Left cardiac atrium (tissue), 4 donors: ENCODE measurements around the gene GSK3B. TPM values are rescaled to one million over a fixed set of nuclear protein-coding genes. Genes with fewer than 3 reads are reported as not detected.
"Not testable (repeated sequence)": the region's sequence is repeated elsewhere in the genome, so short reads cannot be mapped to it uniquely, and the experiment has no call there.

Experiments used
- ATAC-seq, 2 donors: fragments of 200-7000 bp; cut with Tn5 transposase; one replicate each; pipeline ENCODE4 v1.9.1; 2020; ENCODE audit warnings: mild to moderate bottlenecking in 2 of 2, moderate library complexity in 2 of 2
- DNase-seq: peaks from one replicate; pipeline ENCODE4 v3.0.0-alpha.2; 2020
- intact Hi-C, 2 donors: fragments of 100-400 bp; cut with DNase I; formaldehyde crosslinking; loops; one replicate each; pipeline versions ENCODE4 v1.14.1 to v1.15.1; 2022 to 2023
- total RNA-seq, 2 donors: library from RNA; stranded (reverse); fragmentation: NEBNext Ultra II Directional; extraction: Animal tissue kit (Norgen Biotek cat#: 25700); gene quantifications; one replicate each; pipeline ENCODE4 v1.2.1, GENCODE V29; 2021
- donor health status: DM: no; HTN: yes; CAD: no.
- donor health status: DM: no; HTN: yes; CAD: no; lungs with severe emphysema.
- donor health status: DM: yes; HTN: yes; CAD: no.
- donor health status: Dilated cardiomyopathy.

Gene GSK3B
- total RNA-seq, 2 donors from 2014 or later = 37.0 to 39.1 TPM

DNA sequence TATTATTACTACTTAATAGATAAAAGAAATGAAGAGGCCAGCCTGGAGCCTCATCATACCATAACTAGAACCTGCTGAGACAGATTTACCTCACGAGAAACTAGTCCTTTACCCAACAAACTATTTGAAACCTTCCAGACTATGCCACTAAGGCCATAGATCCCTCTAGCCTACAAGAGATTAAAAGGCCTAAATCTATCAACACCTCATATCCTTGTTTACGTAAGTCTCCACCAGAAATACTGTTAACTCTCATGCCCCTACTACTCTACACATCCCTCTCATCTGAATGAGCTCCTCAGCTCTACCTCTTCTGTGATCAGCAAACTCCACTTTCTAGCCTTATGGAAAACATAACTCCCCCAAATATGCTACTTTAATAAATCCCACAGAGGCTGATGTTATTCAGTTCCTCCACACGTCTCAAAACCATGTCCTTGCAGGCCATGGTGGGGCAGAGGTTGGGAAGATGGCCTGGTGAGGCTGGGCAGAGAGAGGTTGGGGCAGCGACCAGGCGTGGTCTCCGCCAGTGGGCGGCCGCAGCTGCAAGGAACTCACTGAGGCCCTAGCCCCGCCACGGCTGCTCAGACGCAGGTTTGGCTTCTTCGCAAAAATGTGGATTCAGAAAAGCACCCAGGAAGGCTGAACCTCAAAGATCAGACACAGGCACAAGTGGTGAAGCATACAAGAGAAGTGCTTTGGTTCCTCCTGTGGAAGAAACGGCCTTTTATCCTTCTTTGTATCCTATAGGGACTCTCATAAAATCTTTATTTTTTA is 65.8 kb downstream of the GSK3B start:
- intact Hi-C loops = no loop called here
- DNase-seq = no peak
- peak; percentile 33 to 38 for ATAC-seq

DNA sequence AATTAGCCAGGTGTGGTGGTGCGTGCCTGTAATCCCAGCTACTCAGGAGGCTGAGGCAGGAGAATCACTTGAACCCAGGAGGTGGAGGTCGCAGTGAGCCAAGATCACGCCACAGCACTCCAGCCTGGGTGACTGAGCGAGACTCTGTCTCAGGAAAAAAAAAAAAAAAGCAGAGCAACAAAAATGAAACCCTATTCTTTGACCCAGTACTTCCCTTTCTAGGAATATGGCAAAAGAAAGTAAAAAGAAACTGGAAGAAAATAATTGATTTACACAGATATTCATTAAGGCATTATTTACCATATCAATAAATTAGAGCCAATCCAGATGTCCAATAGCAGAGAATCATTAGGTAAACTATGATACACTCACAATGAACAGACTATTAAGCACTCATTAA is 67.0 kb downstream of the GSK3B start:
- intact Hi-C loops = no loop called here
- DNase-seq (no peak), ATAC-seq (no peak)

GRCh38 chr3:120025520-120025919 is 68.7 kb downstream of the GSK3B start:
- ATAC-seq (no peak), DNase-seq (no peak)
- intact Hi-C loops = no loop called here

- DNase-seq = no peak
- intact Hi-C loops = no loop called here
- no peak for ATAC-seq
These were observed 70.1 kb downstream of the GSK3B start for GRCh38 chr3:120024103-120024502.

DNA sequence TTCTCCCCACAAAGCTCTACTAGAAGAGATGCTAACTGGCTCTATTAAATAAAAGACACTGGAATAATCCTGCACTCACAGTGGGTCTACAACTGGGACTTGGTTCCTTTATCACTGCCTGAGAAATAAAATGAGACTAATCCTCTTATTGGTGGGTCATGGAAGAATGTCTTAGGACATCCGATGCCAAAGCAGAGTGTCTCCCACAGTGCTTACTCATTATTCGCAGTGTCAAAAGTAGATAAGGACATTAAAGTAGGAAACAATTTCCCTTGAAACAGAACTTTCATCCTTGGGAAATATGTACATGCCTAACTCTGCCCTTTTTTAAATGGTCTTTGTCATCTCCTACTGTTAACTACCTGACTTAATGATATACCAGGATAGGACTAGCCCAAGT is 71.5 kb downstream of the GSK3B start:
- DNase-seq (no peak), ATAC-seq (peak in 1 of 2 donors; percentile 59)
- intact Hi-C loops = no loop called here

DNA sequence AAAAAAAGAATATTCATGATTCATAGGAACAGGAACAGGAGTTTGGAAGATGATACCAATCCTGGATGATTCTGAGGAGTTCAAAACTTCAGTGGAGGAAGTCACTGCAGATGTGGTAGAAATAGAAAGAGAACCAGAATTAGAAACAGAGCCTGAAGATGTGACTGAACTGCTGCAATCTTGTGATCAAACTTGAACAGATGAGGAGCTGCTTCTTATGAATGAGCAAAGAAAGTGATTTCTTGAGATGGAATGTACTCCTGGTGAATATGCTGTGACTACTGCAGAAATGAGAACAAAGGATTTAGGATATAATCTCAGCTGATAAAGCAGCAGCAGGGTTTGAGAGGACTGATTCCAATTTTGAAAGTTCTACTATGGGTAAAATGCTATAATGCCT is 72.7 kb downstream of the GSK3B start:
- intact Hi-C loops = no loop called here
- DNase-seq (no peak), ATAC-seq (no peak)

DNA sequence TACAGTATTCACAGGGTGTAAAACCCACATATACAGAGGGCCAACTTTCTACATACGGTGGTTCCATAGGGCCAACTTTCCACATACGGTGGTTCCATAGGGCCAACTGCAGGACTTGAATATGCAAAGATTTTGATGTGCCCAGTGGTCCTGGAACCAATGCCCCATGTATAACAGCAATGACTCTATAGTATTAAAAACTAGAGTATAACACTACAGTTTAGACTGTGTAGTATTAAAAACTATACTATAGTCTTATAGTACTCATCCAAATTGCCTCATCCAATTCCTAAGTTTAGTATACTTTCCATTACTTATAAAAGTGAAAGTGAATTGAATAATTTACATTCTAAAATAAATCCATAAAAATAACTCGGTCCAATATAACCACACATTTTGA is 75.9 kb downstream of the GSK3B start:
- ATAC-seq (no peak), DNase-seq (no peak)
- intact Hi-C loops = no loop called here

GRCh38 chr3:120017692-120018091 is 76.6 kb downstream of the GSK3B start:
- ATAC-seq = no peak
- no peak for DNase-seq
- intact Hi-C loops = no loop called here

GRCh38 chr3:120013481-120013880 is 80.8 kb downstream of the GSK3B start:
- no peak for ATAC-seq
- intact Hi-C loops = no loop called here

GRCh38 chr3:120005741-120006140 is 88.5 kb downstream of the GSK3B start:
- DNase-seq, intact Hi-C loops, ATAC-seq: not testable (repeated sequence)

More at GRCh38 chr3:120013481-120013880, 80.8 kb downstream of the GSK3B start:
- DNase-seq = no peak

DNA sequence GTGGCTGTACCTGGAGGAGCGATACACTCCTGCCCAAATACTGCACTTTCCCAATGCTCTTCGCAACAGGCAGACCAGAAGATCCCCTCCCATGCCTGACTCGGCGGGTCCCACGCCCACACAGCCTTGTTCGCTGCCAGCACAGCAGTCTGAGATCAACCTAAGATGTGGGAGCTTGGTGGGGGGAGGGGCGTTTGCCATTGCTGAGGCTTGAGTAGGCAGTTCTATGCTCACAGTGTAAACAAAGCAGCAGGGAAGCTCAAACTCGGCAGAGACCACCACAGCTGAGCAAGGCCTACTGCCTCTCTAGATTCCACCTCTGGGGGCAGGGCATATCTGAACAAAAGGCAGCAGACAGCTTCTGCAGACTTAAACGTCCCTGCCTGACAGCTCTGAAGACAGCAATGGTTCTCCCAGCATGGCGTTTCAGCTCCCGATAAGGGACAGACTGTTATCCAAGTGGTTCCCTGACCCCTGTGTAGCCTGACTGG is 90.2 kb downstream of the GSK3B start:
- intact Hi-C loops, DNase-seq: not testable (repeated sequence)
- ATAC-seq = peak in 1 of 2 donors; percentile 22

DNA sequence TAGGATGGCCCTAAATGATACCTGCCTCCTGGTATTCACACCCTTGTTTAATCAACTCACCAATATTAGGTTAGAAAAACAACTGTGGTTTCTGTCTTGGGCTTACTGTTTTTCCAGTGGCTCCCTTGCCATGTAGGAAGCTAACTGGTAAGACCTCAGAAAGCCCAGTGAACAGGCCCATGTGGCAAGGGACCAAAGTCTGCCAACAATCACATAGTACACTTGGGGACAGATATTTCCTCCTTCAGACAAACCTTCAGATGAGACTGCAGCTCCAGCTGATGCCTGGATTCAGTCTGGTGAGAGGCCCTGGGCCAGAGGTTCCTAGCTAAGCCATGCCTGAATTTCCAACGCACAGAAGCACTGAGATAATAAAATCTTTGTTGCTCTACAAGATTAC is 96.1 kb downstream of the GSK3B start:
- intact Hi-C loops = no loop called here
- ATAC-seq (no peak), DNase-seq (no peak)

GRCh38 chr3:119990888-119991287 is 103.4 kb downstream of the GSK3B start:
- intact Hi-C loops = no loop called here
- ATAC-seq (peak in 1 of 2 donors; percentile 44), DNase-seq (no peak)

- intact Hi-C loops = no loop called here
- ATAC-seq (no peak), DNase-seq (no peak)
These were observed 104.1 kb downstream of the GSK3B start for GRCh38 chr3:119989981-119990655.

- intact Hi-C loops, ATAC-seq, DNase-seq: not testable (repeated sequence)
These were observed 107.4 kb downstream of the GSK3B start for GRCh38 chr3:119986812-119987211.

- intact Hi-C loops = no loop called here
- ATAC-seq (no peak), DNase-seq (no peak)
These were observed 112.9 kb downstream of the GSK3B start for GRCh38 chr3:119981386-119981785.

GRCh38 chr3:119978554-119979208 is 115.6 kb downstream of the GSK3B start:
- ATAC-seq = peak; percentile 41 to 70
- DNase-seq = no peak
- intact Hi-C loops = no loop called here

DNA sequence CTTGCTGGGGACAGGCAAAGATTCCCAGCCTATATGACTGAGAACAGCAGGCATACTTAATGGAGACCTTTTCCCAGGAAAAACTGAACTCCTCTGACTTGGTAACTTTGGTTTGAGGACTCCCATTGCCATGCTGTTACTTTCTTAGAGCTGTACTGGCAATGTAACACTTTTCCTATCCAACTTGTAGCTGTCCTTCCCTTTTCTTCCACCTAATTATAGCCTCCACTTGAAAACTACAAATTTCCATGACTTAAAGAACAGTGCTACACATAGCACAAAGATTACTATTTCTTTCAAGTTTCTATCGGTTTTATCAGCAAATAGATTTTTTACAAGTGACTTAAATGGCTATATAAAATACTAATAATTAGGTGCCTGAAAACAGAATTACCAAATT is 116.9 kb downstream of the GSK3B start:
- ATAC-seq (no peak), DNase-seq (no peak)
- intact Hi-C loops = no loop called here

- intact Hi-C loops = no loop called here
- DNase-seq (no peak), ATAC-seq (no peak)
These were observed 118.0 kb downstream of the GSK3B start for GRCh38 chr3:119976214-119976613.

GRCh38 chr3:119974656-119975055 is 119.6 kb downstream of the GSK3B start:
- ATAC-seq (no peak), DNase-seq (no peak)
- intact Hi-C loops = no loop called here
